ENCODE data around the gene TAS2R13.

DNA sequence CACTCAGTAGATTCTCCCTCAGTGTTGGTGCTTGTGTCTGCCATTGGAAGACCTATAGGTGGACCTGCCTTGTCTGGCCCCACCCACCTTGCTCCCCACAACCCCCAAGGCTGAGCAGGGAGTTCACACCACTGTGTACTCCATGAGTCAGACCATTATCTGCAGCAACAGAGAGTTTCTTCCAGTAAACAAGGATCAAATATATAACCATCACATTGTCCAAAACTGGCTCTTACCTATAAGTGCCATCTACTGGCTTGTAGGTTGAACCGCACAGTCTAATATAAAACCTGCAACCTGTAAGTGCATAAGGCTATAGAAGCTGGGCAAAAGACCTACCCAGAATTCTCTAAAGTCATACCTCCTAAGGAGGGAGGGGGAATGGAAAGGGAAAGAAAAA is 7.9 kb downstream of the TAS2R13 start:
- TF ChIP-seq, protein P1, sequence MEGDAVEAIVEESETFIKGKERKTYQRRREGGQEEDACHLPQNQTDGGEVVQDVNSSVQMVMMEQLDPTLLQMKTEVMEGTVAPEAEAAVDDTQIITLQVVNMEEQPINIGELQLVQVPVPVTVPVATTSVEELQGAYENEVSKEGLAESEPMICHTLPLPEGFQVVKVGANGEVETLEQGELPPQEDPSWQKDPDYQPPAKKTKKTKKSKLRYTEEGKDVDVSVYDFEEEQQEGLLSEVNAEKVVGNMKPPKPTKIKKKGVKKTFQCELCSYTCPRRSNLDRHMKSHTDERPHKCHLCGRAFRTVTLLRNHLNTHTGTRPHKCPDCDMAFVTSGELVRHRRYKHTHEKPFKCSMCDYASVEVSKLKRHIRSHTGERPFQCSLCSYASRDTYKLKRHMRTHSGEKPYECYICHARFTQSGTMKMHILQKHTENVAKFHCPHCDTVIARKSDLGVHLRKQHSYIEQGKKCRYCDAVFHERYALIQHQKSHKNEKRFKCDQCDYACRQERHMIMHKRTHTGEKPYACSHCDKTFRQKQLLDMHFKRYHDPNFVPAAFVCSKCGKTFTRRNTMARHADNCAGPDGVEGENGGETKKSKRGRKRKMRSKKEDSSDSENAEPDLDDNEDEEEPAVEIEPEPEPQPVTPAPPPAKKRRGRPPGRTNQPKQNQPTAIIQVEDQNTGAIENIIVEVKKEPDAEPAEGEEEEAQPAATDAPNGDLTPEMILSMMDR (IDR thresholded peaks at IDR 0.05) = no peak
- no peak for TF ChIP-seq POLR2A (IDR thresholded peaks at IDR 0.05)

Measured in prostate gland (tissue), 2 donors.